ENCODE results near the gene ZNF467.

GRCh38 chr7:149817301-149817771 is 43.9 kb upstream of the ZNF467 start:
- TF ChIP-seq POLR2AphosphoS5 (IDR thresholded peaks at IDR 0.05) (no peak), CTCF (IDR thresholded peaks at IDR 0.05) (no peak), POLR2A (IDR thresholded peaks at IDR 0.05) (no peak)
